K562 (cell line): Measurements from ENCODE around the gene JUN.

Experiments used
- ARID2 ChIP-seq: fragments of 450-650 bp; IDR thresholded peaks from 2 replicates; pipeline ENCODE4 v1.6.1; 2017; ENCODE audit warnings: antibody characterized with exemption, mild to moderate bottlenecking
- BRF1 ChIP-seq: IDR thresholded peaks from 3 replicates; pipeline ENCODE4 v1.6.1; 2011; ENCODE audit warnings: borderline replicate concordance, mild to moderate bottlenecking; ENCODE audit not compliant: insufficient read length; ENCODE audit errors: extremely low read depth
- ELF4 ChIP-seq: fragments of 450-650 bp; formaldehyde crosslinking; IDR thresholded peaks from 2 replicates; pipeline ENCODE4 v1.4.0; 2022; ENCODE audit warnings: missing genetic modification characterization
- HNRNPLL ChIP-seq: fragments of 200-400 bp; formaldehyde crosslinking; IDR thresholded peaks from 2 replicates; pipeline ENCODE4 v1.6.1; 2017; ENCODE audit warnings: low read length, low read depth, mild to moderate bottlenecking; ENCODE audit not compliant: poor library complexity, severe bottlenecking
- KLF10 ChIP-seq: fragments of 250-450 bp; sonication (Bioruptor Pico); IDR thresholded peaks from 2 replicates; pipeline ENCODE4 v1.6.1; 2021; ENCODE audit warnings: matching md5 sums
- MEF2D ChIP-seq: conservative IDR thresholded peaks from 2 replicates; pipeline ENCODE4 v1.6.1; 2016; ENCODE audit warnings: low read depth, missing genetic modification characterization, missing compliant biosample characterization
- NR3C1 ChIP-seq: sonication (generic); formaldehyde crosslinking; IDR thresholded peaks from 2 replicates; pipeline ENCODE4 v1.8.1; 2022; ENCODE audit warnings: missing genetic modification reagents
- POLR2AphosphoS2 ChIP-seq: IDR thresholded peaks from 2 replicates; pipeline ENCODE4 v1.6.1; 2012; ENCODE audit warnings: low read length, improper control_type of control experiment
- RFX1 ChIP-seq: fragments of 450-650 bp; IDR thresholded peaks from 2 replicates; pipeline ENCODE4 v1.6.1; 2016; ENCODE audit warnings: mild to moderate bottlenecking, moderate library complexity
- TAF7 ChIP-seq: fragments of 450-650 bp; IDR thresholded peaks from 2 replicates; pipeline ENCODE4 v1.6.1; 2016; ENCODE audit warnings: missing genetic modification characterization, missing compliant biosample characterization
- TF ChIP-seq, protein P1 (sequence below): sonication (generic); formaldehyde crosslinking; IDR thresholded peaks from 2 replicates; pipeline ENCODE4 v1.4.0; 2020; ENCODE audit warnings: mild to moderate bottlenecking, missing genetic modification reagents
- TF ChIP-seq, protein P2 (sequence below): fragments of 450-650 bp; IDR thresholded peaks from 2 replicates; pipeline ENCODE4 v1.6.1; 2017; ENCODE audit warnings: antibody characterized with exemption, mild to moderate bottlenecking
- TF ChIP-seq, protein P3 (sequence below): fragments of 200-600 bp; sonication (generic); IDR thresholded peaks from one replicate; pipeline ENCODE4 v1.6.1; 2012; ENCODE audit warnings: mild to moderate bottlenecking, low read depth, low read length, inconsistent platforms
- TF ChIP-seq, protein P4 (sequence below): sonication (generic); formaldehyde crosslinking; IDR thresholded peaks from 2 replicates; pipeline ENCODE4 v1.8.1; 2023; ENCODE audit warnings: mild to moderate bottlenecking, missing genetic modification reagents

DNA sequence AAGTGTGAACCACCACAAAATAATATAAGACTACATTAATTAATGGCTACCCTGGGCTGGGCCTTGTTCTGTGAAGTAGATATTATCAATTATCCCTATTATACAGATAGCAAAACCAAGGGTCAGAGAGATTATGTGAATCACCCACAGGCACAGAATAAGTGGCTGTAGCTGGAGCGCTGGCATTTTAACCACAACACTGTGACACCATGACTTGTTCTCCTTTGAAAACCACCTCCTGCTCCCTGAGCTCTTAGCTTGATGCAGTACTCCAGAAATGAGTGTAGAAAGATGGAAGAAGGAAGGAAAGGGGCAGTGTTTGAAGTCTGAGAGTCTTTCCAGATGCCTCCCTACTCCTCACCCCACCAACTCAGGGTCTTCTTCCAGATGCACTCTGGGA is 29.5 kb upstream of the JUN start:
- TF ChIP-seq TAF7 (tag), result no peak
- TF ChIP-seq MEF2D (tag), result no peak
- TF ChIP-seq POLR2AphosphoS2, result no peak
- TF ChIP-seq BRF1, result no peak
- TF ChIP-seq, protein P1, sequence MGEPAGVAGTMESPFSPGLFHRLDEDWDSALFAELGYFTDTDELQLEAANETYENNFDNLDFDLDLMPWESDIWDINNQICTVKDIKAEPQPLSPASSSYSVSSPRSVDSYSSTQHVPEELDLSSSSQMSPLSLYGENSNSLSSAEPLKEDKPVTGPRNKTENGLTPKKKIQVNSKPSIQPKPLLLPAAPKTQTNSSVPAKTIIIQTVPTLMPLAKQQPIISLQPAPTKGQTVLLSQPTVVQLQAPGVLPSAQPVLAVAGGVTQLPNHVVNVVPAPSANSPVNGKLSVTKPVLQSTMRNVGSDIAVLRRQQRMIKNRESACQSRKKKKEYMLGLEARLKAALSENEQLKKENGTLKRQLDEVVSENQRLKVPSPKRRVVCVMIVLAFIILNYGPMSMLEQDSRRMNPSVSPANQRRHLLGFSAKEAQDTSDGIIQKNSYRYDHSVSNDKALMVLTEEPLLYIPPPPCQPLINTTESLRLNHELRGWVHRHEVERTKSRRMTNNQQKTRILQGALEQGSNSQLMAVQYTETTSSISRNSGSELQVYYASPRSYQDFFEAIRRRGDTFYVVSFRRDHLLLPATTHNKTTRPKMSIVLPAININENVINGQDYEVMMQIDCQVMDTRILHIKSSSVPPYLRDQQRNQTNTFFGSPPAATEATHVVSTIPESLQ, result no peak
- no peak for TF ChIP-seq KLF10 (CRISPR knock-in tag)
- no peak for TF ChIP-seq ELF4 (CRISPR knock-in tag)
- TF ChIP-seq, protein P2, sequence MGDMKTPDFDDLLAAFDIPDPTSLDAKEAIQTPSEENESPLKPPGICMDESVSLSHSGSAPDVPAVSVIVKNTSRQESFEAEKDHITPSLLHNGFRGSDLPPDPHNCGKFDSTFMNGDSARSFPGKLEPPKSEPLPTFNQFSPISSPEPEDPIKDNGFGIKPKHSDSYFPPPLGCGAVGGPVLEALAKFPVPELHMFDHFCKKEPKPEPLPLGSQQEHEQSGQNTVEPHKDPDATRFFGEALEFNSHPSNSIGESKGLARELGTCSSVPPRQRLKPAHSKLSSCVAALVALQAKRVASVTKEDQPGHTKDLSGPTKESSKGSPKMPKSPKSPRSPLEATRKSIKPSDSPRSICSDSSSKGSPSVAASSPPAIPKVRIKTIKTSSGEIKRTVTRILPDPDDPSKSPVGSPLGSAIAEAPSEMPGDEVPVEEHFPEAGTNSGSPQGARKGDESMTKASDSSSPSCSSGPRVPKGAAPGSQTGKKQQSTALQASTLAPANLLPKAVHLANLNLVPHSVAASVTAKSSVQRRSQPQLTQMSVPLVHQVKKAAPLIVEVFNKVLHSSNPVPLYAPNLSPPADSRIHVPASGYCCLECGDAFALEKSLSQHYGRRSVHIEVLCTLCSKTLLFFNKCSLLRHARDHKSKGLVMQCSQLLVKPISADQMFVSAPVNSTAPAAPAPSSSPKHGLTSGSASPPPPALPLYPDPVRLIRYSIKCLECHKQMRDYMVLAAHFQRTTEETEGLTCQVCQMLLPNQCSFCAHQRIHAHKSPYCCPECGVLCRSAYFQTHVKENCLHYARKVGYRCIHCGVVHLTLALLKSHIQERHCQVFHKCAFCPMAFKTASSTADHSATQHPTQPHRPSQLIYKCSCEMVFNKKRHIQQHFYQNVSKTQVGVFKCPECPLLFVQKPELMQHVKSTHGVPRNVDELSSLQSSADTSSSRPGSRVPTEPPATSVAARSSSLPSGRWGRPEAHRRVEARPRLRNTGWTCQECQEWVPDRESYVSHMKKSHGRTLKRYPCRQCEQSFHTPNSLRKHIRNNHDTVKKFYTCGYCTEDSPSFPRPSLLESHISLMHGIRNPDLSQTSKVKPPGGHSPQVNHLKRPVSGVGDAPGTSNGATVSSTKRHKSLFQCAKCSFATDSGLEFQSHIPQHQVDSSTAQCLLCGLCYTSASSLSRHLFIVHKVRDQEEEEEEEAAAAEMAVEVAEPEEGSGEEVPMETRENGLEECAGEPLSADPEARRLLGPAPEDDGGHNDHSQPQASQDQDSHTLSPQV, result no peak
- TF ChIP-seq HNRNPLL, result no peak
- TF ChIP-seq, protein P3, sequence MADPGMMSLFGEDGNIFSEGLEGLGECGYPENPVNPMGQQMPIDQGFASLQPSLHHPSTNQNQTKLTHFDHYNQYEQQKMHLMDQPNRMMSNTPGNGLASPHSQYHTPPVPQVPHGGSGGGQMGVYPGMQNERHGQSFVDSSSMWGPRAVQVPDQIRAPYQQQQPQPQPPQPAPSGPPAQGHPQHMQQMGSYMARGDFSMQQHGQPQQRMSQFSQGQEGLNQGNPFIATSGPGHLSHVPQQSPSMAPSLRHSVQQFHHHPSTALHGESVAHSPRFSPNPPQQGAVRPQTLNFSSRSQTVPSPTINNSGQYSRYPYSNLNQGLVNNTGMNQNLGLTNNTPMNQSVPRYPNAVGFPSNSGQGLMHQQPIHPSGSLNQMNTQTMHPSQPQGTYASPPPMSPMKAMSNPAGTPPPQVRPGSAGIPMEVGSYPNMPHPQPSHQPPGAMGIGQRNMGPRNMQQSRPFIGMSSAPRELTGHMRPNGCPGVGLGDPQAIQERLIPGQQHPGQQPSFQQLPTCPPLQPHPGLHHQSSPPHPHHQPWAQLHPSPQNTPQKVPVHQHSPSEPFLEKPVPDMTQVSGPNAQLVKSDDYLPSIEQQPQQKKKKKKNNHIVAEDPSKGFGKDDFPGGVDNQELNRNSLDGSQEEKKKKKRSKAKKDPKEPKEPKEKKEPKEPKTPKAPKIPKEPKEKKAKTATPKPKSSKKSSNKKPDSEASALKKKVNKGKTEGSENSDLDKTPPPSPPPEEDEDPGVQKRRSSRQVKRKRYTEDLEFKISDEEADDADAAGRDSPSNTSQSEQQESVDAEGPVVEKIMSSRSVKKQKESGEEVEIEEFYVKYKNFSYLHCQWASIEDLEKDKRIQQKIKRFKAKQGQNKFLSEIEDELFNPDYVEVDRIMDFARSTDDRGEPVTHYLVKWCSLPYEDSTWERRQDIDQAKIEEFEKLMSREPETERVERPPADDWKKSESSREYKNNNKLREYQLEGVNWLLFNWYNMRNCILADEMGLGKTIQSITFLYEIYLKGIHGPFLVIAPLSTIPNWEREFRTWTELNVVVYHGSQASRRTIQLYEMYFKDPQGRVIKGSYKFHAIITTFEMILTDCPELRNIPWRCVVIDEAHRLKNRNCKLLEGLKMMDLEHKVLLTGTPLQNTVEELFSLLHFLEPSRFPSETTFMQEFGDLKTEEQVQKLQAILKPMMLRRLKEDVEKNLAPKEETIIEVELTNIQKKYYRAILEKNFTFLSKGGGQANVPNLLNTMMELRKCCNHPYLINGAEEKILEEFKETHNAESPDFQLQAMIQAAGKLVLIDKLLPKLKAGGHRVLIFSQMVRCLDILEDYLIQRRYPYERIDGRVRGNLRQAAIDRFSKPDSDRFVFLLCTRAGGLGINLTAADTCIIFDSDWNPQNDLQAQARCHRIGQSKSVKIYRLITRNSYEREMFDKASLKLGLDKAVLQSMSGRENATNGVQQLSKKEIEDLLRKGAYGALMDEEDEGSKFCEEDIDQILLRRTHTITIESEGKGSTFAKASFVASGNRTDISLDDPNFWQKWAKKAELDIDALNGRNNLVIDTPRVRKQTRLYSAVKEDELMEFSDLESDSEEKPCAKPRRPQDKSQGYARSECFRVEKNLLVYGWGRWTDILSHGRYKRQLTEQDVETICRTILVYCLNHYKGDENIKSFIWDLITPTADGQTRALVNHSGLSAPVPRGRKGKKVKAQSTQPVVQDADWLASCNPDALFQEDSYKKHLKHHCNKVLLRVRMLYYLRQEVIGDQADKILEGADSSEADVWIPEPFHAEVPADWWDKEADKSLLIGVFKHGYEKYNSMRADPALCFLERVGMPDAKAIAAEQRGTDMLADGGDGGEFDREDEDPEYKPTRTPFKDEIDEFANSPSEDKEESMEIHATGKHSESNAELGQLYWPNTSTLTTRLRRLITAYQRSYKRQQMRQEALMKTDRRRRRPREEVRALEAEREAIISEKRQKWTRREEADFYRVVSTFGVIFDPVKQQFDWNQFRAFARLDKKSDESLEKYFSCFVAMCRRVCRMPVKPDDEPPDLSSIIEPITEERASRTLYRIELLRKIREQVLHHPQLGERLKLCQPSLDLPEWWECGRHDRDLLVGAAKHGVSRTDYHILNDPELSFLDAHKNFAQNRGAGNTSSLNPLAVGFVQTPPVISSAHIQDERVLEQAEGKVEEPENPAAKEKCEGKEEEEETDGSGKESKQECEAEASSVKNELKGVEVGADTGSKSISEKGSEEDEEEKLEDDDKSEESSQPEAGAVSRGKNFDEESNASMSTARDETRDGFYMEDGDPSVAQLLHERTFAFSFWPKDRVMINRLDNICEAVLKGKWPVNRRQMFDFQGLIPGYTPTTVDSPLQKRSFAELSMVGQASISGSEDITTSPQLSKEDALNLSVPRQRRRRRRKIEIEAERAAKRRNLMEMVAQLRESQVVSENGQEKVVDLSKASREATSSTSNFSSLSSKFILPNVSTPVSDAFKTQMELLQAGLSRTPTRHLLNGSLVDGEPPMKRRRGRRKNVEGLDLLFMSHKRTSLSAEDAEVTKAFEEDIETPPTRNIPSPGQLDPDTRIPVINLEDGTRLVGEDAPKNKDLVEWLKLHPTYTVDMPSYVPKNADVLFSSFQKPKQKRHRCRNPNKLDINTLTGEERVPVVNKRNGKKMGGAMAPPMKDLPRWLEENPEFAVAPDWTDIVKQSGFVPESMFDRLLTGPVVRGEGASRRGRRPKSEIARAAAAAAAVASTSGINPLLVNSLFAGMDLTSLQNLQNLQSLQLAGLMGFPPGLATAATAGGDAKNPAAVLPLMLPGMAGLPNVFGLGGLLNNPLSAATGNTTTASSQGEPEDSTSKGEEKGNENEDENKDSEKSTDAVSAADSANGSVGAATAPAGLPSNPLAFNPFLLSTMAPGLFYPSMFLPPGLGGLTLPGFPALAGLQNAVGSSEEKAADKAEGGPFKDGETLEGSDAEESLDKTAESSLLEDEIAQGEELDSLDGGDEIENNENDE, result no peak
- TF ChIP-seq, protein P4, sequence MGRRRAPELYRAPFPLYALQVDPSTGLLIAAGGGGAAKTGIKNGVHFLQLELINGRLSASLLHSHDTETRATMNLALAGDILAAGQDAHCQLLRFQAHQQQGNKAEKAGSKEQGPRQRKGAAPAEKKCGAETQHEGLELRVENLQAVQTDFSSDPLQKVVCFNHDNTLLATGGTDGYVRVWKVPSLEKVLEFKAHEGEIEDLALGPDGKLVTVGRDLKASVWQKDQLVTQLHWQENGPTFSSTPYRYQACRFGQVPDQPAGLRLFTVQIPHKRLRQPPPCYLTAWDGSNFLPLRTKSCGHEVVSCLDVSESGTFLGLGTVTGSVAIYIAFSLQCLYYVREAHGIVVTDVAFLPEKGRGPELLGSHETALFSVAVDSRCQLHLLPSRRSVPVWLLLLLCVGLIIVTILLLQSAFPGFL (CRISPR knock-in tag), result no peak
- no peak for TF ChIP-seq ARID2
- TF ChIP-seq RFX1, result no peak
- no peak for TF ChIP-seq NR3C1 (CRISPR knock-in tag)
